Transverse colon (tissue), 4 donors: ENCODE data around the gene KATNA1. TPM values are rescaled to one million over a fixed set of nuclear protein-coding genes. Genes with fewer than 3 reads are reported as not detected.
"Not testable (repeated sequence)": the region's sequence is repeated elsewhere in the genome, so short reads cannot be mapped to it uniquely, and the experiment has no call there.

ENCODE experiments used
- DNase-seq: peaks from one replicate; pipeline ENCODE4 v3.0.0-alpha.2; 2019
- H3K27ac ChIP-seq, 4 donors: fragments of 200-600 bp; sonication (generic); 2 replicates each; pipeline ENCODE4 v1.5.1; 2016 to 2018; ENCODE audit warnings: inconsistent platforms in 4 of 4
- H3K27me3 ChIP-seq: fragments of 200-600 bp; sonication (generic); 2 replicates; pipeline ENCODE4 v1.5.1; 2017; ENCODE audit warnings: inconsistent platforms
- H3K36me3 ChIP-seq, 4 donors: fragments of 200-600 bp; sonication (generic); 2 replicates each; pipeline ENCODE4 v1.5.1; 2017 to 2019; ENCODE audit warnings: inconsistent platforms in 4 of 4
- H3K4me1 ChIP-seq, 4 donors: fragments of 200-600 bp; sonication (generic); 2 replicates each; pipeline ENCODE4 v1.5.1; 2017 to 2020; ENCODE audit warnings: inconsistent platforms in 4 of 4
- H3K4me3 ChIP-seq, 4 donors: fragments of 200-600 bp; sonication (generic); 1 replicate in 1 of 4; 2 replicates in 3 of 4; pipeline versions ENCODE4 v1.5.1 to v1.6.1; 2017 to 2019; ENCODE audit warnings: inconsistent platforms in 4 of 4
- H3K9me3 ChIP-seq, 2 donors: fragments of 200-600 bp; sonication (generic); 2 replicates each; pipeline ENCODE4 v1.5.1; 2017 to 2019; ENCODE audit warnings: inconsistent platforms in 2 of 2
- EP300 ChIP-seq: sonication (generic); formaldehyde crosslinking; IDR thresholded peaks from one replicate; pipeline ENCODE4 v1.6.1; 2017; ENCODE audit warnings: antibody characterized with exemption, low read depth
- POLR2A ChIP-seq: fragments of 450-650 bp; IDR thresholded peaks from one replicate; pipeline ENCODE4 v1.6.1; 2016; ENCODE audit warnings: antibody characterized with exemption, mild to moderate bottlenecking, moderate library complexity
- POLR2AphosphoS5 ChIP-seq, 3 donors: sonication (generic); formaldehyde crosslinking; IDR thresholded peaks; one replicate each; pipeline ENCODE4 v1.6.1; 2016; ENCODE audit warnings: antibody characterized with exemption in 3 of 3
- WGBS, 2 donors: methylation state at CpG; one replicate each; pipeline ENCODE4 v1.1.5; 2018; ENCODE audit warnings: low coverage in 1 of 2; 5-methylcytosine and 5-hydroxymethylcytosine counted together
- in situ Hi-C, 4 donors: fragments of 200-750 bp; cut with MboI; loops; one replicate each; pipeline versions ENCODE4 v1.15.0 to v1.15.1; 2017; ENCODE audit warnings: low sequenced_read_pairs in 3 of 4, low pct_ligation_motif_present in 1 of 4, low pct_unique_long_range_greater_than_20kb in 1 of 4
- intact Hi-C: fragments of 100-400 bp; cut with DNase I; formaldehyde crosslinking; loops from one replicate; pipeline ENCODE4 v1.15.1; 2023; ENCODE audit warnings: low total_unique reads
- total RNA-seq, 4 donors: library from RNA; depleted of rRNA; stranded (reverse); fragments of >200 nt; gene quantifications; one replicate each; pipeline ENCODE4 v1.1.0, GENCODE V29; 2016
- TF ChIP-seq, protein P1 (sequence below), 5 experiments: fragments of 200-600 bp in 3 of 5; fragments of 450-650 bp in 2 of 5; sonication (generic) in 3 of 5; IDR thresholded peaks; 1 replicate in 2 of 5; 2 replicates in 3 of 5; pipeline ENCODE4 v1.5.1; 2016 to 2017; ENCODE audit warnings: antibody characterized with exemption in 5 of 5, inconsistent platforms in 3 of 5, mild to moderate bottlenecking in 2 of 5, moderate library complexity in 1 of 5

Gene KATNA1
- total RNA-seq, 4 donors from 2014 or later = 2.4 to 16.5 (median 12.2) TPM

DNA sequence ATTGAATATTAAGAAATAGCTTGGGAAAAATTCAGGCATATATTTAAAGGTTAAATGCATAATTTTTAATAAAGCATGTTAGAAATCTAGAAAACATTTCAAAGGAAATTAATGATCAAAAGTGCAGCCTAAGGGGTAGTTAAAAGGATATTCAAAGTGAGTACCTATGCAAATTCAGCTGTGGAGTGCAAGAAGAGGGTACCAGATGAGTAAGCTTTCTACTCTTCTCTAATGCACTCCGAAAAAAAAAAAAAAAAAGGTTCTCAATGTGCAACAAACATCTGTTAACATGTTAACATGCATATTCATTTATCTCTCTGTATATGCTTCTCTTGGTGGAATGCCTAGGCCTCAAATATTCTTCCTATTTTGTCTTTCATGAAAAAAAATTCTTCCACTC lies 32.0 kb upstream of the KATNA1 start:
- Histone ChIP-seq H3K36me3 (peaks cover 0 to 34% (median 15%) of the 10 kb centered on the region in 4 donors), H3K4me1 (peaks cover 0 to 4% (median 0%) of the 10 kb centered on the region in 4 donors), H3K4me3 (no peak overlapping the region), H3K27ac (no peak overlapping the region), H3K27me3 (no peaks in the 10 kb centered on the region), H3K9me3 (no peaks in the 10 kb centered on the region)
- no peak for TF ChIP-seq POLR2A
- no peak for TF ChIP-seq POLR2AphosphoS5 (IDR thresholded peaks at IDR 0.05)
- TF ChIP-seq, protein P1, sequence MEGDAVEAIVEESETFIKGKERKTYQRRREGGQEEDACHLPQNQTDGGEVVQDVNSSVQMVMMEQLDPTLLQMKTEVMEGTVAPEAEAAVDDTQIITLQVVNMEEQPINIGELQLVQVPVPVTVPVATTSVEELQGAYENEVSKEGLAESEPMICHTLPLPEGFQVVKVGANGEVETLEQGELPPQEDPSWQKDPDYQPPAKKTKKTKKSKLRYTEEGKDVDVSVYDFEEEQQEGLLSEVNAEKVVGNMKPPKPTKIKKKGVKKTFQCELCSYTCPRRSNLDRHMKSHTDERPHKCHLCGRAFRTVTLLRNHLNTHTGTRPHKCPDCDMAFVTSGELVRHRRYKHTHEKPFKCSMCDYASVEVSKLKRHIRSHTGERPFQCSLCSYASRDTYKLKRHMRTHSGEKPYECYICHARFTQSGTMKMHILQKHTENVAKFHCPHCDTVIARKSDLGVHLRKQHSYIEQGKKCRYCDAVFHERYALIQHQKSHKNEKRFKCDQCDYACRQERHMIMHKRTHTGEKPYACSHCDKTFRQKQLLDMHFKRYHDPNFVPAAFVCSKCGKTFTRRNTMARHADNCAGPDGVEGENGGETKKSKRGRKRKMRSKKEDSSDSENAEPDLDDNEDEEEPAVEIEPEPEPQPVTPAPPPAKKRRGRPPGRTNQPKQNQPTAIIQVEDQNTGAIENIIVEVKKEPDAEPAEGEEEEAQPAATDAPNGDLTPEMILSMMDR (IDR thresholded peaks at IDR 0.05) = no peak
- TF ChIP-seq EP300 = no peak
- intact Hi-C loops (no loop called here), in situ Hi-C loops (no loop called here)
- 30 to 54% methylated on average over 1 of the region's 1 CpG for WGBS, 2 donors
- DNase-seq = no peak

DNA sequence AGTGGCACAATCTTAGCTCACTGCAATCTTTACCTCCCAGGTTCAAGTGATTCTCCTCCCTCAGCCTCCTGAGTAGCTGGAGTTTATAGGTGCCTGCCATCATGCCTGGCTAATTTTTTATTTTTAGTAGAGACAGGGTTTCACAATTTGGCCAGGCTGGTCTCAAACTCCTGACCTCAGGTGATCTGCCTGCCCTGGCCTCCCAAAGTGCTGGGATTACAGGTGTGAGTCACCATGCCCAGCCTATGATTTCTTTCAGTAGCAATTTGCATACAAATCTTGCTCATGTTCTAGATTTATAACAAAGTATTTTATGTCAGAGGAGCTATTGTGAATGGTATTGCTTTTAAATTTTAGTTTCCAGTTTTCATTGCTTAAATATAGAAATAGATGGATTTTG lies 23.8 kb upstream of the KATNA1 start:
- H3K27ac ChIP-seq, in situ Hi-C loops, H3K27me3 ChIP-seq, intact Hi-C loops, H3K4me3 ChIP-seq, H3K9me3 ChIP-seq, H3K4me1 ChIP-seq, DNase-seq: not testable (repeated sequence)
- H3K36me3 ChIP-seq = peaks cover 0 to 53% (median 26%) of the 10 kb centered on the region in 4 donors

DNA sequence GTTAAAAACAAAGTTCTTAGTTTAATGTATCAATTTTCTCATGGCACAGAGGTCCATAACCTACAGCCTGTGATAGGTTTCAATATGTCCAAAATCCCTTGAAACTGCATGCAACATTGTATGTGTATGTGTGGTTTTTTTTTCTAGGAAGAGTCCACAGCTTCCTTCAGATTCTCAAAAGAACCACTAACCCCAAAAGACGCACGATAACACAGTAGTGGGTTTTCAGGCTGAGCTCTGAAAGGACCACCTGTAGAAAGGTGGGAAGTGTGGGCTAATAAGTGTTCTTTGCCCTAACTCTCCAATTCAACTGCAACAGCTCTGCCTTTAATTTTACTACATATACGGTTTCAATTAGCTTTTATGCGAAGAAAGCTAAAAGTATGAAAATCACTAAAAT lies 11.5 kb upstream of the KATNA1 start:
- H3K9me3 ChIP-seq = no peaks in the 10 kb centered on the region
- intact Hi-C loops = no loop called here
- H3K36me3 ChIP-seq = peaks cover 0 to 33% (median 6%) of the 10 kb centered on the region in 4 donors
- in situ Hi-C loops = no loop called here
- DNase-seq = no peak
- H3K27me3 ChIP-seq = no peaks in the 10 kb centered on the region
- H3K4me3 ChIP-seq = no peak overlapping the region
- no peak overlapping the region for H3K27ac ChIP-seq
- no peaks in the 10 kb centered on the region for H3K4me1 ChIP-seq
- 88 to 90% methylated on average over 4 of the region's 4 CpGs for WGBS, 2 donors
- TF ChIP-seq POLR2A (no peak), POLR2AphosphoS5 (IDR thresholded peaks at IDR 0.05) (no peak), EP300 (no peak)
- TF ChIP-seq, protein P1 (IDR thresholded peaks at IDR 0.05) = no peak

DNA sequence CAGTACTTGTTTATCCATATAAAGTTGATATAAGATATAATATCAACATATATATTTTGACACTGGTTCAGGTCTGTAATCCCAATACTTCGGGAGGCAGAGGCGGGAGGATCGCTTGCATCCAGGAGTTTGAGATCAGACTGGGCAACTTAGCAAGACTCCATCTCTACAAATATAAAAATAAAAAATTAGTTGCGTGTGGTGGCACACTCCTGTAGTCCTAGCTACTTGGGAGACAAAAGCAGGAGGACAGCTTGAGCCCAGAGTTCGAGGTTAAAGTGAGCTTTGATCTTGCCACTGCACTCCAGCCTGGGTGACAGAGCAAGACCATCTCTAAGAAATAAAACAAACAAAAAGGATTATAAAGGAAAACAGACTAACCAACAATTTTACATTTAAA lies 8.9 kb upstream of the KATNA1 start:
- in situ Hi-C loops = no loop called here
- no peaks in the 10 kb centered on the region for H3K27me3 ChIP-seq
- intact Hi-C loops = no loop called here
- H3K36me3 ChIP-seq = peaks cover 0 to 21% (median 0%) of the 10 kb centered on the region in 4 donors
- no peak overlapping the region for H3K4me3 ChIP-seq
- WGBS, 2 donors = 94% methylated on average over 5 of the region's 5 CpGs
- TF ChIP-seq, protein P1 (IDR thresholded peaks at IDR 0.05) = no peak
- no peak for TF ChIP-seq EP300
- no peak for TF ChIP-seq POLR2AphosphoS5 (IDR thresholded peaks at IDR 0.05)
- TF ChIP-seq POLR2A = no peak
- H3K27ac ChIP-seq = no peak overlapping the region
- no peaks in the 10 kb centered on the region for H3K4me1 ChIP-seq
- no peaks in the 10 kb centered on the region for H3K9me3 ChIP-seq
- DNase-seq = no peak

DNA sequence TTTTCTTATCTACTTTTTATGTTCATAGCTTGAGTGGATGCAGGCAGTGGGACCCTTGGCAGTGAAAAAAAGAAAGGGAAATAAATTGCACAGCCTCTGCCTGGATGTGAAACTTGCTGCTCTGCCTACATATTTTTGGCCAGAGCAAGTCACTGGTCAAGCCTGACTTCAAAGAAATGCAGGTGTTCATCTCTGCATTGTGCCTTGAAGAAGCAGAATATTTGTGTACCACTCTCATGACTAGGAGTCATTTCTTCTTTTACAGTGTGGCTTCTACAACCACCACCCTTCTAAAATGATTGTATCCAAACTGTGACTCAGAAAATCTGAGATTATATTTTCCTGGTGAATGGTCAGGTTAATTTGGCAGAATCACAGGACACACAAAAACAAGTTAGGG lies 2.5 kb upstream of the KATNA1 start:
- Histone ChIP-seq H3K36me3 (no peaks in the 10 kb centered on the region), H3K4me3 (no peak overlapping the region), H3K4me1 (peaks cover 5 to 16% (median 11%) of the 10 kb centered on the region in 4 donors), H3K9me3 (no peaks in the 10 kb centered on the region), H3K27me3 (no peaks in the 10 kb centered on the region), H3K27ac (no peak overlapping the region)
- TF ChIP-seq, protein P1 (IDR thresholded peaks at IDR 0.05) = no peak
- TF ChIP-seq POLR2A = no peak
- no peak for TF ChIP-seq POLR2AphosphoS5 (IDR thresholded peaks at IDR 0.05)
- no peak for TF ChIP-seq EP300
- in situ Hi-C loops (no loop called here), intact Hi-C loops (no loop called here)
- no peak for DNase-seq
